Osteoblast (primary cell): ENCODE data around the gene ACSBG1. TPM values are rescaled to one million over a fixed set of nuclear protein-coding genes. Genes with fewer than 3 reads are reported as not detected.

Source experiments
- DNase-seq: peaks from one replicate; pipeline ENCODE4 v3.0.0; 2011; ENCODE audit warnings: low spot score, mixed read lengths; ENCODE audit not compliant: insufficient read length; ENCODE audit errors: missing footprints
- H2AFZ ChIP-seq: 2 replicates; pipeline ENCODE4 v1.6.0; 2011; ENCODE audit warnings: mild to moderate bottlenecking, low read length
- H3K27ac ChIP-seq: 2 replicates; pipeline ENCODE4 v1.5.1; 2011; ENCODE audit warnings: mild to moderate bottlenecking, low read depth, low read length, moderate library complexity
- H3K27me3 ChIP-seq: 2 replicates; pipeline ENCODE4 v1.6.0; 2012; ENCODE audit warnings: mild to moderate bottlenecking, control low read depth, inconsistent platforms, low read length, moderate library complexity; ENCODE audit not compliant: insufficient read depth
- H3K36me3 ChIP-seq: 2 replicates; pipeline ENCODE4 v1.5.1; 2011; ENCODE audit warnings: mild to moderate bottlenecking, low read length, control low read depth, moderate library complexity; ENCODE audit not compliant: insufficient read depth
- H3K4me1 ChIP-seq: 2 replicates; pipeline ENCODE4 v1.5.1; 2011; ENCODE audit warnings: mild to moderate bottlenecking, low read length, control low read depth, moderate library complexity; ENCODE audit not compliant: insufficient read depth
- H3K4me2 ChIP-seq: 2 replicates; pipeline ENCODE4 v1.6.0; 2011; ENCODE audit warnings: mild to moderate bottlenecking, low read length; ENCODE audit not compliant: insufficient read depth
- H3K4me3 ChIP-seq: fragments of 200-600 bp; sonication (generic); 3 replicates; pipeline ENCODE4 v1.5.1; 2012; ENCODE audit warnings: mild to moderate bottlenecking, low read length, inconsistent platforms; ENCODE audit not compliant: insufficient read depth
- H3K79me2 ChIP-seq: 2 replicates; pipeline ENCODE4 v1.6.0; 2012; ENCODE audit warnings: mild to moderate bottlenecking, low read length, control low read depth, inconsistent platforms; ENCODE audit not compliant: insufficient read depth
- H3K9me3 ChIP-seq: 2 replicates; pipeline ENCODE4 v1.5.1; 2011; ENCODE audit warnings: low read depth, low read length, control low read depth
- H4K20me1 ChIP-seq: 2 replicates; pipeline ENCODE4 v1.6.0; 2012; ENCODE audit warnings: mild to moderate bottlenecking, low read length, control low read depth; ENCODE audit not compliant: insufficient read depth
- total RNA-seq: library from RNA; depleted of rRNA; stranded (reverse); fragments of >200 nt; gene quantifications from 2 replicates; pipeline ENCODE4 v1.2.3, GENCODE V29; 2012
- TF ChIP-seq, protein P1 (sequence below): IDR thresholded peaks from 2 replicates; pipeline ENCODE4 v1.5.1; 2011; ENCODE audit warnings: mild to moderate bottlenecking, low read depth, low read length, moderate library complexity; ENCODE audit errors: extremely low read depth

ACSBG1 gene
- total RNA-seq, 1 donor = under 0.01 TPM

- no peaks in the 10 kb centered on the region for H4K20me1 ChIP-seq
- DNase-seq = no peak
- no peak overlapping the region for H2AFZ ChIP-seq
- H3K4me3 ChIP-seq = no peak overlapping the region
- no peak overlapping the region for H3K4me2 ChIP-seq
- no peaks in the 10 kb centered on the region for H3K36me3 ChIP-seq
- TF ChIP-seq, protein P1, sequence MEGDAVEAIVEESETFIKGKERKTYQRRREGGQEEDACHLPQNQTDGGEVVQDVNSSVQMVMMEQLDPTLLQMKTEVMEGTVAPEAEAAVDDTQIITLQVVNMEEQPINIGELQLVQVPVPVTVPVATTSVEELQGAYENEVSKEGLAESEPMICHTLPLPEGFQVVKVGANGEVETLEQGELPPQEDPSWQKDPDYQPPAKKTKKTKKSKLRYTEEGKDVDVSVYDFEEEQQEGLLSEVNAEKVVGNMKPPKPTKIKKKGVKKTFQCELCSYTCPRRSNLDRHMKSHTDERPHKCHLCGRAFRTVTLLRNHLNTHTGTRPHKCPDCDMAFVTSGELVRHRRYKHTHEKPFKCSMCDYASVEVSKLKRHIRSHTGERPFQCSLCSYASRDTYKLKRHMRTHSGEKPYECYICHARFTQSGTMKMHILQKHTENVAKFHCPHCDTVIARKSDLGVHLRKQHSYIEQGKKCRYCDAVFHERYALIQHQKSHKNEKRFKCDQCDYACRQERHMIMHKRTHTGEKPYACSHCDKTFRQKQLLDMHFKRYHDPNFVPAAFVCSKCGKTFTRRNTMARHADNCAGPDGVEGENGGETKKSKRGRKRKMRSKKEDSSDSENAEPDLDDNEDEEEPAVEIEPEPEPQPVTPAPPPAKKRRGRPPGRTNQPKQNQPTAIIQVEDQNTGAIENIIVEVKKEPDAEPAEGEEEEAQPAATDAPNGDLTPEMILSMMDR = no peak
- H3K27me3 ChIP-seq = peaks cover 4% of the 10 kb centered on the region
- H3K79me2 ChIP-seq = no peaks in the 10 kb centered on the region
- H3K9me3 ChIP-seq = no peaks in the 10 kb centered on the region
- peaks cover 23% of the 10 kb centered on the region for H3K4me1 ChIP-seq
- H3K27ac ChIP-seq = no peak overlapping the region
Observed at GRCh38 chr15:78210349-78210717, 24.0 kb downstream of the ACSBG1 start.

DNA sequence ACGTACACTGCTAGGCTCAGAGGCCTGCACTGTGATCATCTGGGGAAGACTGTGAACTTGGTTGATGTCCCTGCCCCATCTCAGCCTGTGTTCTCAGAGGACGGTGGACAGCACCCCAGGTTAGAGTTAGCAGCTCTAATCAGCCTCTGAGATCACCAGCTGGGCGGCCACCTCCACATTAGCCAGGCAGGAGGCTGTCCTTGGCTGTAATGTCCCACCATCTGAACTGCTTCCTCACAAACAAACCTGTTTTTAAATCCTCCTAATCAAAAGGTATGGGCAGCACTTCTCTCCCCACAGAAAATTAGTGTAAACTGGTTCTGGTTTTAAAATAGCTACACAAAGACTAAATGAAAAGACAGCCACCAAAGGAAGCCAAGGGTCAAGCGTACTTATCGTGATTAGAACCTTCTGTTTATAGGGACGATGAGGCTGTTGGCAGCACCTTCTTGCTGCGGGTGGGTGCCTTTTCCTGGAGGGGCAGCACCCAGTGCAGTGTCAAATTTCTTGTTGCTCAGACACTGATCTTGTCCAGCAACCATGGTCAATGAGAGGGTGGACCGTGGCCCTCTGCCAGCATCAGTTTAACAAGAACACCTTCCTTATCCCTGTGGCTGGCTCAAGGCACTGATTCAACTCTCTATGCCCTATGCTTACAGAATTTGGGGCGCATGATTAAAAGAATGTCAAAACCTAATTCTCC, 24.6 kb downstream of the ACSBG1 start:
- peaks cover 4% of the 10 kb centered on the region for H3K27me3 ChIP-seq
- no peaks in the 10 kb centered on the region for H3K79me2 ChIP-seq
- no peak for DNase-seq
- H2AFZ ChIP-seq = no peak overlapping the region
- peaks cover 23% of the 10 kb centered on the region for H3K4me1 ChIP-seq
- H3K36me3 ChIP-seq = no peaks in the 10 kb centered on the region
- H4K20me1 ChIP-seq = no peaks in the 10 kb centered on the region
- TF ChIP-seq, protein P1 = no peak
- H3K4me2 ChIP-seq = no peak overlapping the region
- H3K9me3 ChIP-seq = no peaks in the 10 kb centered on the region
- H3K27ac ChIP-seq = no peak overlapping the region
- H3K4me3 ChIP-seq = no peak overlapping the region

- Histone ChIP-seq H3K27ac (no peak overlapping the region), H3K4me2 (no peak overlapping the region), H4K20me1 (no peaks in the 10 kb centered on the region), H3K27me3 (peaks cover 8% of the 10 kb centered on the region), H2AFZ (no peak overlapping the region), H3K4me1 (peaks cover 23% of the 10 kb centered on the region), H3K79me2 (no peaks in the 10 kb centered on the region), H3K9me3 (no peaks in the 10 kb centered on the region), H3K4me3 (no peak overlapping the region), H3K36me3 (no peaks in the 10 kb centered on the region)
- TF ChIP-seq, protein P1 = no peak
- no peak for DNase-seq
Observed at GRCh38 chr15:78208887-78209645, 25.3 kb downstream of the ACSBG1 start.

DNA sequence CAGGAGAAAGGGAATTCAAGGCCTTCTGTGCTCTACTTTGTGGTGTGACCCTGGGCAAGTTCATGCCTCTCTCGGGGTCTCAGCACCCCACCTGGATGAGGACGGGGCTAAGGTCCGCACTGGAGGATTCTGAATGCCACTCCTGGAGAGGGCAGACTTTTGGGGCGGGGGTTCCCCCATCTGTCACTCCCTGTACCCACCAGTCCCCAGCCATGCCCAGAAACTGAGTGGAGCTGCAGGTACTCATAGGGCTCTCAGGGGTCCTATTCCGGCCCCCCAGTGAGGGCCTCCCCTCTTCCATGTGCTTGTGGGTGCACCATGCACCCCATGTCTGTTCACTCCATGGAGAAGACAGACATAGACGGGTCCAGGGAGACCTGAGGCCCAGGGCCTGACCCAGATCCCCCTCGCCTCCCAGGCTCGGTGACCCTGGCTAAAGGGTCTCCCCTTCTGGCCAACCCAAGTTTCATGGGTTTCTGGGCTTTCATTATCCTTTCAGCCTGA, 26.0 kb downstream of the ACSBG1 start:
- H3K4me1 ChIP-seq = peaks cover 23% of the 10 kb centered on the region
- DNase-seq = no peak
- H3K36me3 ChIP-seq = no peaks in the 10 kb centered on the region
- no peak overlapping the region for H3K27ac ChIP-seq
- H3K79me2 ChIP-seq = no peaks in the 10 kb centered on the region
- TF ChIP-seq, protein P1 = no peak
- peaks cover 3% of the 10 kb centered on the region for H3K27me3 ChIP-seq
- H4K20me1 ChIP-seq = no peaks in the 10 kb centered on the region
- no peaks in the 10 kb centered on the region for H3K9me3 ChIP-seq
- no peak overlapping the region for H3K4me2 ChIP-seq
- H3K4me3 ChIP-seq = no peak overlapping the region
- H2AFZ ChIP-seq = no peak overlapping the region
